ENCODE data around the gene PPP6R3. TPM values are rescaled to one million over a fixed set of nuclear protein-coding genes. Genes with fewer than 3 reads are reported as not detected.
A peak's percentile ranks its signal among the peaks of the same experiment; 100 is the strongest.

Gene PPP6R3
- total and polyA plus RNA-seq, 2 donors (not counting 3 experiments of a cell fraction or from before 2014, with no cell fraction given) = 31.7 to 98.8 TPM

DNA sequence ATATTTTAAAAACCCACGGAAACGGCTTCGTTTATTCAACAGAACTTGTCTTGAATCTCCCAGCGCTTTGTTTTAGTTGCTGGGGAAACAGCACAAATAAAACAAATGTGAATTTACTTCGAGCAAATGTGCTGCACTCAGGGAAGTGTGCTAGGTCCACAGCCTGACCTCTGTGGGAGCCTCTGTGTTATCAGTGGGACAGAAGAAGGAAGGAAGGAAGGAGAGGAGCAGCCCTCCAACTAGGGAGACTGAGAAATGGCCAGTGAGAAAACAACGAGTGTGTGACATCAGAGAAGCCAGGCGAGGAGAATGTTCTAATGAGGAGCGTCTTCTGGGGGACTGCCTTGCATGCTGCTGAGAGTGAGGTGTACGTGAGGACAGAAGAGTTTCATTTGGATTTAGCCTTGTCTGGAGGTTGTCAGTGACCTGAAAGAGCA lies 42.7 kb downstream of the PPP6R3 start:
- no peaks in the 10 kb centered on the region for H3K27me3 ChIP-seq (ENCODE audit: control insufficient read depth in 2 of 2, insufficient read depth in 2 of 2, low read length in 2 of 2)
- CTCF ChIA-PET = no interaction called here
- no peaks in the 10 kb centered on the region for H3K36me3 ChIP-seq (ENCODE audit: control insufficient read depth in 2 of 2, extremely low read depth in 1 of 2, insufficient read depth in 2 of 2, low read length in 2 of 2)
- H3K9me1 ChIP-seq (replicated peaks; ENCODE audit: control insufficient read depth, extremely low read depth, insufficient read depth, low read length) = no peaks in the 10 kb centered on the region
- DNase-seq (ENCODE audit: low read depth, low spot score) (peak; percentile 98), FAIRE-seq (peak; percentile 76)
- TF ChIP-seq JUN (IDR thresholded peaks at IDR 0.05; ENCODE audit: borderline replicate concordance, insufficient read depth, insufficient read length, low read depth) (no peak), POLR2AphosphoS5 (IDR thresholded peaks at IDR 0.05; ENCODE audit: insufficient read depth, low read depth, low read length) (peak; percentile 48), EZH2 (IDR thresholded peaks at IDR 0.05; ENCODE audit: borderline replicate concordance, low read depth, low read length, severe bottlenecking) (no peak), GATA2 (IDR thresholded peaks at IDR 0.05; ENCODE audit: insufficient read depth, insufficient read length, low read depth, low read length) (peak; percentile 56)
- dilution Hi-C loops (cut with MboI; ENCODE audit: extremely low pct_ligation_motif_present, low sequenced_read_pairs) (no loop called here), intact Hi-C loops (cut with micrococcal nuclease) (loop anchor here (1.0 to 2.0 kb wide), 2 partner anchors 21 to 42 kb away; partner anchors contain the start of gene PPP6R3)
- no peaks in the 10 kb centered on the region for H3K9me3 ChIP-seq (replicated peaks; ENCODE audit: control insufficient read depth, insufficient read depth, low read length)
- H3K4me3 ChIP-seq (replicated peaks in 1 of 3; ENCODE audit: insufficient read depth in 1 of 3, low read depth in 1 of 3, low read length in 3 of 3) = no peak overlapping the region
- peaks cover 18% of the 10 kb centered on the region for H3K4me1 ChIP-seq (ENCODE audit: control insufficient read depth, extremely low read depth, insufficient read depth, low read length)
- peak overlapping the region; percentile 70 for H3K27ac ChIP-seq (ENCODE audit: insufficient read depth, low read depth, low read length)
- POLR2A ChIA-PET = no interaction called here
- peak overlapping the region; percentile 47 for H3K9ac ChIP-seq (replicated peaks; ENCODE audit: extremely low read depth, insufficient read depth, low read length)
- H4K20me1 ChIP-seq (replicated peaks; ENCODE audit: control insufficient read depth, extremely low read depth, insufficient read depth, low read length) = peaks cover 20% of the 10 kb centered on the region
- BruUV-seq (replicated peaks) = no TSS peak
- H3K79me2 ChIP-seq (ENCODE audit: control insufficient read depth, insufficient read depth, low read length) = peaks cover 95% of the 10 kb centered on the region
- no peak overlapping the region for H2AFZ ChIP-seq (ENCODE audit: low read depth, low read length)
- peak overlapping the region; percentile 36 for H3K4me2 ChIP-seq (ENCODE audit: insufficient read depth, low read length)

DNA sequence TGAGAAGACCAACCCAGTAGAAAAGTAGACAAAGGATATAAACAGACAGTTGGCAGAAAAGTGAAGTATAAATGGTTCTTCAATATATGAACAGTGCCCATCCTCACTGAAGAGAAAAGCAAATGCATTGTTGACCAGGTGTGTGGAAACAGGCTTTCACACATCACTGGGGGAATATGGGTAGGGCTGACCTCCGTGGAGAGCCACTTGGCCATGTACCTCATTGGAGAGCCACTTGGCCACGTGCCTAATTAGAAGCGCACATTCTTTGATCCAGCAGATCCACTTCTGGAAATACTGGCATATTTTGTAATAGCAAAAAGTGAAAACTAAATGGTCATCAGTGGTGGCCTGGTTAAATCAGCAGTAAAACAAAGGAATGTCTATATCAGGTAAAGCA lies 43.2 kb downstream of the PPP6R3 start:
- H3K36me3 ChIP-seq (ENCODE audit: control insufficient read depth in 2 of 2, extremely low read depth in 1 of 2, insufficient read depth in 2 of 2, low read length in 2 of 2) = no peaks in the 10 kb centered on the region
- TSS peak; percentile 32 for BruUV-seq (replicated peaks)
- TF ChIP-seq, protein P1, sequence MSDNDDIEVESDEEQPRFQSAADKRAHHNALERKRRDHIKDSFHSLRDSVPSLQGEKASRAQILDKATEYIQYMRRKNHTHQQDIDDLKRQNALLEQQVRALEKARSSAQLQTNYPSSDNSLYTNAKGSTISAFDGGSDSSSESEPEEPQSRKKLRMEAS (IDR thresholded peaks at IDR 0.05; ENCODE audit: insufficient read depth, insufficient read length) = no peak
- no peak for TF ChIP-seq FOS (IDR thresholded peaks at IDR 0.05; ENCODE audit: borderline replicate concordance, insufficient read depth, low read length)
- no peak for TF ChIP-seq JUN (IDR thresholded peaks at IDR 0.05; ENCODE audit: borderline replicate concordance, insufficient read depth, insufficient read length, low read depth)
- no peak for TF ChIP-seq POLR2A (IDR thresholded peaks at IDR 0.05; ENCODE audit: low read depth, low read length)
- TF ChIP-seq GATA2 (IDR thresholded peaks at IDR 0.05; ENCODE audit: insufficient read depth, insufficient read length, low read depth, low read length) = no peak
- no peak for TF ChIP-seq MYC (IDR thresholded peaks at IDR 0.05; ENCODE audit: low read depth, low read length)
- TF ChIP-seq, protein P2, sequence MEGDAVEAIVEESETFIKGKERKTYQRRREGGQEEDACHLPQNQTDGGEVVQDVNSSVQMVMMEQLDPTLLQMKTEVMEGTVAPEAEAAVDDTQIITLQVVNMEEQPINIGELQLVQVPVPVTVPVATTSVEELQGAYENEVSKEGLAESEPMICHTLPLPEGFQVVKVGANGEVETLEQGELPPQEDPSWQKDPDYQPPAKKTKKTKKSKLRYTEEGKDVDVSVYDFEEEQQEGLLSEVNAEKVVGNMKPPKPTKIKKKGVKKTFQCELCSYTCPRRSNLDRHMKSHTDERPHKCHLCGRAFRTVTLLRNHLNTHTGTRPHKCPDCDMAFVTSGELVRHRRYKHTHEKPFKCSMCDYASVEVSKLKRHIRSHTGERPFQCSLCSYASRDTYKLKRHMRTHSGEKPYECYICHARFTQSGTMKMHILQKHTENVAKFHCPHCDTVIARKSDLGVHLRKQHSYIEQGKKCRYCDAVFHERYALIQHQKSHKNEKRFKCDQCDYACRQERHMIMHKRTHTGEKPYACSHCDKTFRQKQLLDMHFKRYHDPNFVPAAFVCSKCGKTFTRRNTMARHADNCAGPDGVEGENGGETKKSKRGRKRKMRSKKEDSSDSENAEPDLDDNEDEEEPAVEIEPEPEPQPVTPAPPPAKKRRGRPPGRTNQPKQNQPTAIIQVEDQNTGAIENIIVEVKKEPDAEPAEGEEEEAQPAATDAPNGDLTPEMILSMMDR (IDR thresholded peaks at IDR 0.05; ENCODE audit: extremely low read depth in 1 of 2, insufficient read depth in 1 of 2, low read depth in 1 of 2, low read length in 2 of 2) = no peak
- TF ChIP-seq EZH2 (IDR thresholded peaks at IDR 0.05; ENCODE audit: borderline replicate concordance, low read depth, low read length, severe bottlenecking) = no peak
- TF ChIP-seq POLR2AphosphoS5 (IDR thresholded peaks at IDR 0.05; ENCODE audit: insufficient read depth, low read depth, low read length) = no peak
- H3K27me3 ChIP-seq (ENCODE audit: control insufficient read depth in 2 of 2, insufficient read depth in 2 of 2, low read length in 2 of 2) = no peaks in the 10 kb centered on the region
- peak overlapping the region; percentile 47 for H3K9ac ChIP-seq (replicated peaks; ENCODE audit: extremely low read depth, insufficient read depth, low read length)
- H3K4me1 ChIP-seq (ENCODE audit: control insufficient read depth, extremely low read depth, insufficient read depth, low read length) = peaks cover 18% of the 10 kb centered on the region
- ChIA-PET CTCF (no interaction called here), POLR2A (no interaction called here)
- peaks cover 95% of the 10 kb centered on the region for H3K79me2 ChIP-seq (ENCODE audit: control insufficient read depth, insufficient read depth, low read length)
- DNase-seq (ENCODE audit: low read depth, low spot score) (no peak), FAIRE-seq (no peak)
- no peaks in the 10 kb centered on the region for H3K9me3 ChIP-seq (replicated peaks; ENCODE audit: control insufficient read depth, insufficient read depth, low read length)
- intact Hi-C loops (cut with micrococcal nuclease) = loop anchor here (1.0 to 2.0 kb wide), 2 partner anchors 21 to 43 kb away; partner anchors contain the start of gene PPP6R3
- dilution Hi-C loops (cut with MboI; ENCODE audit: extremely low pct_ligation_motif_present, low sequenced_read_pairs) = no loop called here
- H3K9me1 ChIP-seq (replicated peaks; ENCODE audit: control insufficient read depth, extremely low read depth, insufficient read depth, low read length) = no peaks in the 10 kb centered on the region
- H3K27ac ChIP-seq (ENCODE audit: insufficient read depth, low read depth, low read length) = peak overlapping the region; percentile 70
- no peak overlapping the region for H3K4me3 ChIP-seq (replicated peaks in 1 of 3; ENCODE audit: insufficient read depth in 1 of 3, low read depth in 1 of 3, low read length in 3 of 3)
- H2AFZ ChIP-seq (ENCODE audit: low read depth, low read length) = no peak overlapping the region
- H3K4me2 ChIP-seq (ENCODE audit: insufficient read depth, low read length) = peak overlapping the region; percentile 36
- peaks cover 15% of the 10 kb centered on the region for H4K20me1 ChIP-seq (replicated peaks; ENCODE audit: control insufficient read depth, extremely low read depth, insufficient read depth, low read length)

All from endothelial cell of umbilical vein (primary cell).